Central memory CD8-positive, alpha-beta T cell (primary cell): Measurements from ENCODE around the gene LDLRAD4.

Experiments
- ATAC-seq: fragments of 150-1000 bp; cut with Tn5 transposase; replicated peaks from 2 replicates; pipeline ENCODE4 v1.10.0; 2022; ENCODE audit warnings: mild to moderate bottlenecking, moderate FRiP score, moderate number of reproducible peaks; ENCODE audit not compliant: poor library complexity, severe bottlenecking; ENCODE audit errors: extremely low read depth
- DNase-seq, 2 donors: peaks; one replicate each; pipeline ENCODE4 v3.0.0; 2021; ENCODE audit warnings: low spot score in 2 of 2
- H3K27ac Mint-ChIP-seq: one replicate; pipeline ENCODE4 v1.8.0; 2022; ENCODE audit warnings: low read depth, mild to moderate bottlenecking, moderate library complexity, mixed read lengths
- H3K27me3 Mint-ChIP-seq: one replicate; pipeline ENCODE4 v1.8.0; 2022; ENCODE audit warnings: mixed read lengths
- H3K36me3 Mint-ChIP-seq: one replicate; pipeline ENCODE4 v1.8.0; 2022; ENCODE audit warnings: mild to moderate bottlenecking, moderate library complexity, mixed read lengths; ENCODE audit not compliant: insufficient read depth
- H3K4me1 Mint-ChIP-seq: one replicate; pipeline ENCODE4 v1.8.0; 2022; ENCODE audit warnings: mixed read lengths
- H3K4me3 Mint-ChIP-seq: one replicate; pipeline ENCODE4 v1.8.0; 2022; ENCODE audit warnings: mild to moderate bottlenecking, moderate library complexity, mixed read lengths
- H3K9me3 Mint-ChIP-seq: one replicate; pipeline ENCODE4 v1.8.0; 2022; ENCODE audit warnings: mixed read lengths

LDLRAD4 gene

DNA sequence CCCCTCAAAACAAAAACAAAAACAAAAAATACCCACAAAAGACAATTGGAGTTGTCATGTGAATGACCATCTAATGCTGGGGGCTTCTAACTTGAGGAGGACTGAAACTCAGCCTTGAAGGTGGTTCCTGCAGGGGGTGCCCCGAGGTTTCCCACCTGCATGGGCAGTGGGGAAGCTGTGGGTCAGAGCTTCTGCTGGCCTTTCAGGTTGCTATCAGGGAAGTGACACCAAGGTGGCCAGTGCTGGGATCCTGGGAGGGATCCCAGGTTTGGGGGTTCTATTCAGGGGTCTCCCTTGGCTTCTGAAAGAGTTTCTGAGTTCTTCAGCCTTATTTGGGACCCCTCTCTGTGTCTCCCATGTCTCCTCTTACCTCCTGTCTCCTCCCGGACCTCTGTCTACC, 62.8 kb downstream of the LDLRAD4 start:
- peaks cover 37% of the 10 kb centered on the region for H3K4me1 Mint-ChIP-seq
- DNase-seq: no peak
- H3K4me3 Mint-ChIP-seq: no peak overlapping the region
- H3K27ac Mint-ChIP-seq: no peak overlapping the region
- H3K36me3 Mint-ChIP-seq: no peaks in the 10 kb centered on the region
- H3K27me3 Mint-ChIP-seq: peaks cover 43% of the 10 kb centered on the region
- no peaks in the 10 kb centered on the region for H3K9me3 Mint-ChIP-seq
- no peak for ATAC-seq

DNA sequence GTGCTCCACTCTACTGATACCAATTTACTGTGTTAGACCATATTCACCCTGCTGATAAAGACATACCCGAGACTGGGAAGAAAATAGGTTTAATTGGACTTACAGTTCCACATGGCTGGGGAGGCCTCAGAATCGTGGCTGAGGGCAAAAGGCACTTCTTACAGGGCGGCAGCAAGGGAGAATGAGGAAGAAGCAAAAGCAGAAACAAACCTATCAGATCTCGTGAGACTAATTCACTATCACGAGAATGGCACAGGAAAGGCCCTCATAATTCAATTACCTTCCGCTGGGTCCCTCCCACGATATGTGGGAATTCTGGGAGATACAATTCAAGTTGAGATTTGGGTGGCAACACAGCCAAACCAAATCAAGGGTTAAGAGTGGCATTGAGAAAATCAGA, 65.2 kb downstream of the LDLRAD4 start:
- no peaks in the 10 kb centered on the region for H3K9me3 Mint-ChIP-seq
- no peak for DNase-seq
- no peak overlapping the region for H3K27ac Mint-ChIP-seq
- peaks cover 41% of the 10 kb centered on the region for H3K27me3 Mint-ChIP-seq
- no peak overlapping the region for H3K4me3 Mint-ChIP-seq
- peaks cover 37% of the 10 kb centered on the region for H3K4me1 Mint-ChIP-seq
- ATAC-seq: no peak
- H3K36me3 Mint-ChIP-seq: no peaks in the 10 kb centered on the region

DNA sequence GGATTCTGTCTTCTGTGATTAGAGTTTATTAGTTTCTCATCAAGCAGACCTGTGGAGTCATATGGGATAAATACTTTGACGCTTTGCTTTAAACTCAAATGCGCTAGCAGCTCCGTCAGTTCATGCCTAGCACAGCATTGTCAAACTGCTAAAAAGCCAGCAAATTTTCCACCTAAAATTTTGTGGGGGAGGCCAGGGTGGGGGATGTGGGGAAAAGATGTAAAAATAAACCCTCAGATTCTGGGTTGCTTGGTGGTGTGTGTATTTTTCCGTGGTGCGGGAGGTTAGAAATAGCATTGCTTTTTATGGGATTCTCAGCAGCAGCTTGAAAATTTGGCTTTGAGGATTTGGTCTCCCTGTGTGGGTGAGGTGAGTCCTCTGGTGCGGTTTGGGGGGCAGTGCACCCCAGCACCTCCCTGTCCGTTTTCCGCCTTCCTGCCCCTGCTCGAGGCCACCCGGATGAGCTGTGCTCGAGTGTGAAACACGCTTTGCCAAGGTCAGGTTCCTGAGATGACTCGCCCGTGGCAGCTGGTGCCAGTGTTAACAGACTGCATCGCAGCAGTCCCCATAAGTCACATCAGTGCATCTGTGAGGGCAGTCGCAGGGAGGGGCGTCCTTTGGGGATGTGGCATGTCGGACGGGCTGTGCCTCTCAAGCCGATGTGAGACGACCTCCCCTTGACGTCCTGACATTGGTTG, 65.9 kb downstream of the LDLRAD4 start:
- Mint-ChIP-seq H3K36me3 (no peaks in the 10 kb centered on the region), H3K4me1 (peaks cover 36% of the 10 kb centered on the region), H3K27ac (peak overlapping the region; percentile 36), H3K27me3 (peaks cover 34% of the 10 kb centered on the region), H3K4me3 (peak overlapping the region; percentile 49), H3K9me3 (no peaks in the 10 kb centered on the region)
- DNase-seq (no peak), ATAC-seq (peak; percentile 61)

DNA sequence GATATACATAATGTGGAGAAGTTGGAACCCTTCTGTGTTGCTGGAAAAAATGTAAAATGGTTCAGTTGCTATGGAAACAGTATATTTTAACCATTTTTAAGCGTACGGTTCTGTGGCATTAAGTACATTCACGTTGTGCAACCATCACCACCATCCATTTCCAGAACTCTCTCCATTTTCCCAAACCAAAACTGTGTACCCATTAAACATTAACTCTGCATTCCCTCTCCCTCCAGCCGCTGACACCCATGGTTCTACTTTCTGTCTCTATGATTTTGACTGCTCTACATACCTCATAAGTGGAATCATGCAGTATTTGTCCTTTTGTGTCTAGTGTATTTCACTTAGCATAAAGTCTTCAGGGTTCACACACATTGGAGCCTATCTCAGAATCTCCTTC, 67.3 kb downstream of the LDLRAD4 start:
- DNase-seq: no peak
- Mint-ChIP-seq H3K27me3 (peaks cover 28% of the 10 kb centered on the region), H3K9me3 (no peaks in the 10 kb centered on the region), H3K27ac (no peak overlapping the region), H3K36me3 (no peaks in the 10 kb centered on the region), H3K4me1 (peaks cover 37% of the 10 kb centered on the region), H3K4me3 (no peak overlapping the region)
- ATAC-seq: no peak

DNA sequence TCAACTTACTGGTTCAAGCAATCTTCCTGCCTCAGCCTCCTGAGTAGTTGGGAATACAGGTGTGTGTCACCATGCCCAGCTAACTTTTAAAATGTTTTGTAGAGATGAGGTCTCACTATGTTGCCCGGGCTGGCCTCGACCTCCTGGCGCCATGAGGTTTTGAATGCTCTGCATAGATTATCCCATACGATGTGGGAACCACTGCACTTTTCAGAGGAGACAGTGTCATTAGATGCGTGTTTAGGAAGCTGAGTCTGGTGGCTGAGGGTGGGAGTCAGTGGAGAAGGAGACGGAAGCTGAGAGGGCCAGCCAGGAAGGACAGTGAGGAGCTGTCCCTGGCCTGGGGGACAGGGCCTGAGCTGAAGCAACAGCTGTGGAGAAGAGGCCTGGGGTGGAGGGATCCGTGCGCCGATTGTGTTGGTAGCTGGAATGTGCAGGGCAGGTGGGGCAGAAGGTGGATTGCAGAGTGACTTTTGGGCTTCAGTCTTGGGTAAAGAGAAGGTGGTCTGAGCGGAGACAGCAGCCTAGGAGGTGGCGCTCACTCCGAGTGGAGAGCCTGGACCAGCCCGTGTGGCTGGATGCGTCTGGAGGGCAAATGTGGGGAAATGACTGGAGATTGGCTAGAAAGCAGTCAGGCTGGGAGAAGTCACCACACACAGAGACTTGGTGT, 68.0 kb downstream of the LDLRAD4 start:
- Mint-ChIP-seq H3K9me3 (no peaks in the 10 kb centered on the region), H3K27ac (no peak overlapping the region), H3K4me3 (no peak overlapping the region), H3K4me1 (peaks cover 37% of the 10 kb centered on the region), H3K27me3 (peaks cover 28% of the 10 kb centered on the region), H3K36me3 (no peaks in the 10 kb centered on the region)
- ATAC-seq: no peak
- no peak for DNase-seq

DNA sequence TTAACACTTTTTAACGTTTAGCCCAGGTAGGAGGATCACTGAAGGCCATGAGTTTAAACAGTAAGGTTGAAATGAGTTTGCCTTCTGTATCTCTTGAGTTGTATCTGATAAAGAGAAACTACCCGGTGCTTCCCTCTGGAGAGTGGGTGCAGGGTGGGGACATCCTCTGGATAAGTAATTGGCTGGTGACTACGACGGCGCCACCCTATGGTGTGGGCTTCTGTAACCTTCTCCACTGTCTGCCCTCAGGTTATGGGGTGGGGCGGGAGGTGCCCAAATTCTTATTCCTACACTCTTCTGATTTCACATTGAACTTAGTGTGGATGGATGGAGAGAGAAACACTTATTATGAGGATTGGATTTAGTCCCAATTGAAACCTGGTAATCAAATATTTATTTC, 68.8 kb downstream of the LDLRAD4 start:
- Mint-ChIP-seq H3K4me1 (peaks cover 31% of the 10 kb centered on the region), H3K27ac (no peak overlapping the region), H3K9me3 (no peaks in the 10 kb centered on the region), H3K4me3 (no peak overlapping the region), H3K27me3 (peaks cover 28% of the 10 kb centered on the region), H3K36me3 (no peaks in the 10 kb centered on the region)
- DNase-seq: no peak
- ATAC-seq: no peak

DNA sequence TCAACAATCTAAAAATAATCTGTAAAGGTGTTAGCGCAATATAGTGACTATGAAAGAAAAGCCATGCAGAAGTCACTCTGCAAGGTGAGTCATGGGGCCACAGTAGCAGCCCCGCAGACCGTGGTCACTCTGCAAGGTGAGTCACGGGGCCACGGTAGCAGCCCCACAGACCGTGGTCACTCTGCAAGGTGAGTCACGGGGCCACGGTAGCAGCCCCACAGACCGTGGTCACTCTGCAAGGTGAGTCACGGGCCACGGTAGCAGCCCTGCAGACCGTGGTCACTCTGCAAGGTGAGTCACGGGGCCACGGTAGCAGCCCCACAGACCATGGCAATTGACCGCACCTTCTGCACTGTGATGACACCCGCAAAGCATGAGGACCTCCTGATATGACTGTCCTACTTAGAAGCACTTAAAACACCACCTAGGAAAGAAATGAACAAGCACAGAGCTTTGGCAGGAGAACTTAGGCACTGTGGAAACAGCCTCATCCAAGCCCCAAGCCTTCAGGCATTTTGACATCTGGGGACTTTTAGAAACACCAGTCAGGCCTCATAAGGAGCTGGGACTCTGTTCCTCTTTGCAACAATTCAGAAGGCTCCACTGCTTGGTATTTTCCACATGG, 70.1 kb downstream of the LDLRAD4 start:
- no peaks in the 10 kb centered on the region for H3K36me3 Mint-ChIP-seq

DNA sequence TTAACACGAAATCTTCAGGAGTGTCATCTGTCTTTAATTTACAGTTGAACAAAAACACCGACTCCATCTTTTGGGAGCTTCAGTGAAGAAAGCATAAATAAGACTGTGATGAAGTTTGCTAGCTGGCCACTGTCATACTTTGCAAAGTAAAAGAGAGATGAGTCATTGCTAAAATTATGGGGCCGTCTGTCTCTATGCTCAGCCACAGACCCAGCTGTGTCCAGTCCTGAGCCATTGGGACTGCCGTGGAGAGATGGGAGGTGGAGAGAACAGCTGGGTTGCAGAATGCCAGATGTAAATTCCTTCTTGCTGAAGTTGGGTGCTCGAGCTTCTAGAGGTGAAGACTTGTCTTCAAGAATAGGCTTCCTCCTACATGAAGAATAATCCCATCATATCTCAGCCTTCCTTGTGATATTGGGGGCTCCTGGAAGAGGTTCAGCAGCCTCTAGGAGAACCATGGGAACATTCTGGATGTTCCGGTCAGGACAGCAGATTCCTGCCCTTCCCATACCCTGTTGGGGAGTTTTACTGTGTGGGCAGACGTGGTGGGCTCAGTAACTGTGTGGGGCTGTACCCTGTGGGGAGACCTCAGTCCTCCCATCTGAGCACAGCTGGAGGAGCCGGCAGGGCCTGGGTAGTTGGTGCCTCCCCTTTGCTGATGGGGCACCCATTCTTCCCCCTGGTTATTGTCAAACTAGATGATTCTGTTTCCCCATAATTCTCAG, 71.1 kb downstream of the LDLRAD4 start:
- Mint-ChIP-seq H3K4me3 (no peak overlapping the region), H3K4me1 (peaks cover 17% of the 10 kb centered on the region), H3K9me3 (no peaks in the 10 kb centered on the region), H3K27ac (peak overlapping the region; percentile 25), H3K27me3 (peaks cover 31% of the 10 kb centered on the region), H3K36me3 (no peaks in the 10 kb centered on the region)
- ATAC-seq (no peak), DNase-seq (no peak)

More for the DNA sequence above, 70.1 kb downstream of the LDLRAD4 start:
- Mint-ChIP-seq H3K4me3 (no peak overlapping the region), H3K27me3 (peaks cover 28% of the 10 kb centered on the region), H3K4me1 (peaks cover 27% of the 10 kb centered on the region), H3K9me3 (no peaks in the 10 kb centered on the region), H3K27ac (no peak overlapping the region)
- DNase-seq (no peak), ATAC-seq (no peak)

DNA sequence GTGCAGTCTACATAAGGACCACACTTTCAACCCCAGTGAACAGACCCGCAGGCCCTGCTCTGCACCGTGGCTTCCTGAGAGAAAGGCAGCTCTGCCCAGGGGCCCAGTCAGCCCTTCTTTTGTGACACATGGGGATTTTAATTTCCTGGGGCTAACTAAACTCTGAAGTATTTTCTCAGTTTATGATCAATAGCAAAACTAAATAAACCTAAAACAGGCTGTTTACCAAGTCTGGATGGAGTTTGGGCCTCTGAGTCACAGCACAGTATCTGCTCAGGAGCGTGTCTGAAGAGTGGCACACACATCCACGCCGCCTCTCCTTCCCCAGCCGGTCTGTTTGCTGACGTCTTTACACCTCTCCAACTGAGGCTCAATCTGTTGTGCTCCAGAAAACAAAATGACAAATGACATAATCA, 72.3 kb downstream of the LDLRAD4 start:
- ATAC-seq (peak; percentile 94), DNase-seq (peak in 1 of 2 donors; percentile 42)
- no peak overlapping the region for H3K4me3 Mint-ChIP-seq
- H3K36me3 Mint-ChIP-seq: no peaks in the 10 kb centered on the region
- no peaks in the 10 kb centered on the region for H3K9me3 Mint-ChIP-seq
- H3K27me3 Mint-ChIP-seq: peaks cover 22% of the 10 kb centered on the region
- peak overlapping the region; percentile 71 for H3K27ac Mint-ChIP-seq
- H3K4me1 Mint-ChIP-seq: peaks cover 10% of the 10 kb centered on the region

DNA sequence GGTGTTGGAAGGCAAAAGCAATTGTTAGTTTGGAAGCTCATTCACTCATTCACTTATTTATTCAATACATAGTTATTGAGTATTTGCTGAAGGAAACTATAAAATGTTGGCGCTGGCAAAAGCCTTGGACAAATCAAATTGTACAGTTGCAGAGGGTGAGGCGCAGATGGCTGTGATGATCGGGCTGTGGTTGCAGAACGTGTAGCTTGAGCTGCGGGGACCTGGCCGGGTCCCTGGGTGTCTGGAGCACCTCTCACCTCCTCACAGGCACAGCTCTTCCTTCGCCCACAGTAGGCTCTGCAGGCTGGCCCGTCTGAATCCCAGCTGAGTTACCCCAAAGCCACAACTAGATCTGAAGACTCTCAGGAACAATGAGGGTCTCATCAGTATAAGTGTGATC, 72.7 kb downstream of the LDLRAD4 start:
- Mint-ChIP-seq H3K4me3 (no peak overlapping the region), H3K9me3 (no peaks in the 10 kb centered on the region), H3K27me3 (peaks cover 17% of the 10 kb centered on the region), H3K27ac (peak overlapping the region; percentile 71), H3K36me3 (no peaks in the 10 kb centered on the region), H3K4me1 (peaks cover 10% of the 10 kb centered on the region)
- no peak for DNase-seq
- peak; percentile 5 for ATAC-seq

DNA sequence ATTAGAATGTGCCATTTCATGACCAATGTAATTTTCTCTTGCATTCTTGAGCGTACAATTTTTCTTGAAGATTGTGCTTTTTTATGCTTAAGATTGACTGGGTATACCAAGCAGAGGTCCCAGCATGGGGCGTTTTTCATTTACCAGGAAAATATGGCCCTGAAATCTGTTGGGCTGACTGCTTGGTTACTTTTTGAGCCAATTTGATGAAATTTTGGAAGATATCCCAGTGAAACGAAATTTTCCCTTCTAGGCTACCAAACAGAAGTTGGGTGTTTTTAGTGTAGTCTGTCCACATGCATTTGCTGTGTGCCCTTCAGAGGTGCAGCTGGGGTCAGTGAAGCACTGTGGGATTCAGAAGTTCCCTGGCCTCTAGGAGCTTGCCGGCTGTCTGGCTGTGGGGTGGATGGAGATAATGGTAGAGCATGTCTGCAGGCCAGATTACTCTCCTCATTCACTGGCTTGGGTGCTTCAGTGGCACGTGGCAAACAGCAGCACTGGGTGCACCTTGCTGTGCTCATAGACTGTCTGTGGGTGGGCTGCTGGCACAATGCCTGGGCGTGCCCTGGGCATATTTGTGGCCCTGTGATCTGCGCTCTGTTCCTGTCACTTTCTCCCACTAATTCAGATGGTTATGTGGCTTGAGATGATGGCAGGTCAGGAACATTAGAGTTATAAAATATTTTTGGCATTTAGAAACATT, 73.3 kb downstream of the LDLRAD4 start:
- Mint-ChIP-seq H3K4me1 (peaks cover 10% of the 10 kb centered on the region), H3K27ac (peak overlapping the region; percentile 71), H3K27me3 (peaks cover 12% of the 10 kb centered on the region), H3K9me3 (no peaks in the 10 kb centered on the region), H3K36me3 (no peaks in the 10 kb centered on the region), H3K4me3 (no peak overlapping the region)
- DNase-seq (no peak), ATAC-seq (no peak)

DNA sequence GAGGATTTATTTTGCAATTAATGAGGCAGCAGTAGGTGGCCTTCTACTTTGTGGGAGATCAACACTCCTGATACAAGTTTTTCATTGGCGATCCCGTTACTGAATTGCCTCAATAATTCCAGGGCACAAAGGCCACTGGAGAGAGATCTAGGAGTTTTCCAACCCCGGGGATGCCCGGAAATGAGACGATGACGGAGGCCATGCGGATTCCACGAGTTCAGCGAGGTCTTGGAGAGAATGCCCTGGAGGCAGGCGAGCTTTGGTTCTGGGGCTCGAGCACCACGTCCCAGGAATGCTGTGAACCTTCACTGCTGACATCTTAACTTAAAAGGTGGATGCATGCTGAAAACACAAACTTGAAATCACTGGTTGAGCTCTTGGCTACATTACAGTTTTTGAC, 74.2 kb downstream of the LDLRAD4 start:
- no peaks in the 10 kb centered on the region for H3K36me3 Mint-ChIP-seq
- H3K27ac Mint-ChIP-seq: no peak overlapping the region
- ATAC-seq (no peak), DNase-seq (no peak)
- no peaks in the 10 kb centered on the region for H3K9me3 Mint-ChIP-seq
- no peak overlapping the region for H3K4me3 Mint-ChIP-seq
- H3K4me1 Mint-ChIP-seq: peaks cover 10% of the 10 kb centered on the region
- peaks cover 10% of the 10 kb centered on the region for H3K27me3 Mint-ChIP-seq
